ENCODE results near the gene SEPSECS. TPM values are rescaled to one million over a fixed set of nuclear protein-coding genes. Genes with fewer than 3 reads are reported as not detected.

Gene SEPSECS
- total and polyA plus RNA-seq, 2 experiments from 2014 or later = 1.2 to 4.7 TPM

GRCh38 chr4:25128671-25129070 is 31.6 kb downstream of the SEPSECS start:
- no peaks in the 10 kb centered on the region for H3K9me3 Mint-ChIP-seq
- H3K4me3 Mint-ChIP-seq = no peak overlapping the region
- DNase-seq (ENCODE audit: low spot score) (no peak), ATAC-seq (no peak)
- H3K4me1 Mint-ChIP-seq = peaks cover 43% of the 10 kb centered on the region
- H3K4me1 ChIP-seq (ENCODE audit: insufficient read depth) = peaks cover 32% of the 10 kb centered on the region
- peaks cover 4% of the 10 kb centered on the region for H3K27me3 Mint-ChIP-seq (ENCODE audit: insufficient read depth, low read depth, poor library complexity)
- H2AFZ ChIP-seq = no peak overlapping the region
- H3K36me3 ChIP-seq (ENCODE audit: insufficient read depth) = no peaks in the 10 kb centered on the region
- no peaks in the 10 kb centered on the region for H3F3A ChIP-seq (replicated peaks; ENCODE audit: low read depth)
- no peak overlapping the region for H3K4me2 ChIP-seq
- H3K27me3 ChIP-seq (ENCODE audit: insufficient read depth) = no peaks in the 10 kb centered on the region
- H3K79me2 ChIP-seq (replicated peaks; ENCODE audit: insufficient read depth) = no peaks in the 10 kb centered on the region
- H3K9me2 ChIP-seq (ENCODE audit: insufficient read depth) = no peaks in the 10 kb centered on the region
- H3K27ac Mint-ChIP-seq = no peak overlapping the region
- H3K4me3 ChIP-seq = no peak overlapping the region
- no peaks in the 10 kb centered on the region; the same call in 1 of the 2 replicates for H4K20me1 ChIP-seq (replicated peaks; ENCODE audit: insufficient read depth)
- no peak overlapping the region for H3K27ac ChIP-seq (ENCODE audit: low read depth)
- H3K36me3 Mint-ChIP-seq (ENCODE audit: low read depth) = no peaks in the 10 kb centered on the region
- TF ChIP-seq EZH2 (IDR thresholded peaks at IDR 0.05; ENCODE audit: low read depth, unreplicated experiment) (no peak), ETS1 (IDR thresholded peaks at IDR 0.05) (no peak), ZNF114 (CRISPR knock-in tag; IDR thresholded peaks at IDR 0.05) (no peak), JUNB (IDR thresholded peaks at IDR 0.05; ENCODE audit: unreplicated experiment) (no peak), EZH2phosphoT487 (IDR thresholded peaks at IDR 0.05; ENCODE audit: unreplicated experiment) (no peak), REST (IDR thresholded peaks at IDR 0.05; ENCODE audit: unreplicated experiment) (no peak), CTCF (conservative IDR thresholded peaks at IDR 0.05; ENCODE audit: low read depth in 2 of 2) (no peak), NANOG (IDR thresholded peaks at IDR 0.05; ENCODE audit: borderline replicate concordance) (no peak), POLR2AphosphoS5 (IDR thresholded peaks at IDR 0.05; ENCODE audit: low read depth) (no peak), CREB1 (CRISPR knock-in tag; IDR thresholded peaks at IDR 0.05; ENCODE audit: low read depth) (no peak), STAT1 (IDR thresholded peaks at IDR 0.05; ENCODE audit: unreplicated experiment) (no peak), ZNF462 (CRISPR knock-in tag; IDR thresholded peaks at IDR 0.05) (no peak), ZNF331 (CRISPR knock-in tag; IDR thresholded peaks at IDR 0.05; ENCODE audit: low read depth) (no peak)
